UCSD-AML1 (cell line): ENCODE data around the gene ZNF730.
"Not testable (repeated sequence)": the region's sequence is repeated elsewhere in the genome, so short reads cannot be mapped to it uniquely, and the experiment has no call there.

Source experiments
- DNase-seq: peaks from one replicate; lab custom pipeline; 2025; ENCODE audit not compliant: unreplicated experiment; lab: John Stamatoyannopoulos, UW

Gene ZNF730

DNA sequence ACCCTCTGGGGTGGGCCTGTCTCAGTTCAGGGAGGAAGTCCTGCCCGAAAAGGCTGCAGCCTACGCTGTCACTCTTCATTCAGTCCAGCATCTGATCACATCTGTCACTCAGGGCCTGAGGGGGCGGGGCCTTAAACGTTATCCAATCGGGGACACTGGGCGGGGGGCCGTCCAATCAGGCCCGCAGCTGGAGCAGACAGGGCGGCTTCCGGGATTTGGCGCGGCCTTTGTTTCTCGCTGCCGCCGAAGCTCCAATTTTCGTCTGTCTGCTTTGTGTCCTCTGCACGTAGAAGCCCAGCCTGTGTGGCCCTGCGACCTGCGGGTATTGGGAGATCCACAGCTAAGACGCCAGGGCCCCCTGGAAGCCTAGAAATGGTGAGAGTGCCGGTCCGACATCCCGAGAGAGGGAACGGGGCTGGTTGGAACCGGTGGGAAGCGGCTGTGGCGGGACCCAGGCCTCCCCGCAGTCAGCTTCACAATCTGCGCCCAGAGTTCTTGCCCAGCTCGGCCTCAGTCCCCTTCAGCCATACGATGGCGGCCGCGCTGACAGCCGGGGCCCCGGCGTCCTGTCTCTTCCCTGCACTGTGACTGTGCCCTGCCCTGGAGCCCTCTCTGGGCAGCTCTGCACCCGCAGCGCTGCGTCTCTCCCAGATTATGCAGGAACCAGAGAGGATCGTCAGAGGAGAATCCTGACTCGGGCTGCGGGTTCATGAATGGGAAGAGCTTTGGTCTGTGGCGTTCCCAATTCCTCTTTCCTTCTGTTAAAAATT, at the start of gene ZNF730:
Gene ZNF730, plus strand, starts transcription at position 224 of the 770 bp plus-strand sequence. Its CDS starts 149 bp downstream, at position 373.
- no peak for DNase-seq

DNA sequence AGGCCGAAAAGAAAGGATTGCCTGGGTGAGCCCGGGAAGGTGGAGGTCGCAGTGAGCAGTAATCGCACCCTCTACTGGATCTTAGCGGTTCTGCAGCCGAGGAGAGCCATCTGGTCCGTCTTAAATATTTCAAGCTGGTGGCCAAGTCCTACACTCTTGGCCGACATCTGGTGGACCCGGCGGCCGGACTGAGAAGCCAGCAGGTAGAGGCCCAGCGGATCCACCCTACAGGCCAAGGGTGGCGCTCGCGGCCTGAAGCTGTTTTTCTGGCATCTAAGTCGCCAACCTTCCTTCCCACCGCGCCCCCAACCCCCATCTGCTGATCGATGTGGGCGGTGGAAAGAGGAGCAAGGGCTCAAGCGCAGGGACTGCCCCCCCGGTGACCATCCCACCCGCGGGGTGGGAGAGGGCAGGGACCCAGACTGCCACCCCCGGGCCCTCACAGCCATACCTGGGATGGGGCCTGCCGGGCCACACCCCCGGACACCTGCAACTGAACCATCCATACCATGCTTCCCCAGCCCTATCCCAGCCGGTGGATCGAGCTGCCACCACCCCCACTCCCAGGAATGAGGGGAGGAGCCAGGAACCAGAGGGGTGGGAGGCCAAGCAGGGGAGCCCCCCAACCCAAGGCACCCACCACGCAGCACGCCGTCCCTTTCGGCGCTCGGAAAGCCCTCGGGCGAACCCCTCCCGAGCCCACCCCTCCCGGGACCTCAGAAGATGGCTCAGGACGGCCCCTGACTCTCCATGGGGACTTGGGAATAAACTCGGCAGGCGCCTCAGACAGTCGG, 46.3 kb upstream of the ZNF730 start:
- DNase-seq, result no peak

DNA sequence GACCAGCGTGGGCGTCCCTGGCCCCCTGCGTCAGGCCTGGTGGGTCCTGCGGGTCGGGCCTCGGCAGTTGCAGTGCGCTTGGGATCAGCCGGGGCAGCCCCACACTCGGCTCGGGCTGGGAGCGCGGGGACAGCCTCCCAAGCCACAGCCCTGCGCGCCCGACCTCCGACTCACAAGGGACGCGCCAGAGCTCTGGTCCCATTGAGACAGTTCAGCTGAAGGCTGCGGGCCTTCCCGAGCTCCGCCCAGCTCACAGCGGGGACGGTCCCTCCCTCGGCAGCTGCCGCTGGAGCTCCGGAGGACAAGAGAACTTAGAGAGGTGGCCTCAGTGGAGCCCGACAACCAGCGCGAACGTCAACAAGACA, 45.7 kb upstream of the ZNF730 start:
- no peak for DNase-seq

DNA sequence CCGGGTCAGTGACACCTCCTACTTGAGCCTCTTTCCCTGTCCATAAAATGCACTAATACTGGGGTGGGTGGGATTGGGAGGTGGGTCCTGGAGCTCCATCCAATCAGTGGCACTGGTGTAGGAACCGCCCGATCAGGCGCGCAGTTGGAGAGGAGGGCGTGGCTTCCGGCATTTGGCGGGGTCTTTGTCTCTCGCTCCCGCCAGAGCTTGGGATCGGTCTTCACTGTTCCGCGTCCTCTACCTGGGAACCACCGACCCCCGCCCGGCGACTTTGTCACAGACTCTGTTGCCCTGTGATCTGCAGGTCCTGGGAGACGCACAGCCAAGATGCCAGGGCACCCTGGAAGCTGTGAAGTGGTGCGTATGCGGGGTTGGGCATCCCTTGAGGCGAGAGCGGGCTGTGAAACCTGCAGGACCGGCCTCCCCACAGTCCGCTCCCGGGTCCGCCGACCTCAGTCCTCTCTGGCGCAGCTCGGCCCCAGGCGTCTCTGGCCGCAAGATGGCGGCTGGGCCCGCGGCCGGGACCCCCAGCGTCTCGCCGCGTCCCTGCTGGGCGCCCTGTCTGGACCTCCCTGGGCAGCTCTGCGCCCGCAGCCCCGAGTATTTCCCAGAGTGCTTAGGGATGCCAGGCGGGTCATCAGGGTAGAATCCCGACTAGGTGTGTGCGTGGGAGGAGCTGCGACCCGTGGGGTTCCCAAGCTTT, 41.6 kb upstream of the ZNF730 start:
- DNase-seq, result no peak

DNA sequence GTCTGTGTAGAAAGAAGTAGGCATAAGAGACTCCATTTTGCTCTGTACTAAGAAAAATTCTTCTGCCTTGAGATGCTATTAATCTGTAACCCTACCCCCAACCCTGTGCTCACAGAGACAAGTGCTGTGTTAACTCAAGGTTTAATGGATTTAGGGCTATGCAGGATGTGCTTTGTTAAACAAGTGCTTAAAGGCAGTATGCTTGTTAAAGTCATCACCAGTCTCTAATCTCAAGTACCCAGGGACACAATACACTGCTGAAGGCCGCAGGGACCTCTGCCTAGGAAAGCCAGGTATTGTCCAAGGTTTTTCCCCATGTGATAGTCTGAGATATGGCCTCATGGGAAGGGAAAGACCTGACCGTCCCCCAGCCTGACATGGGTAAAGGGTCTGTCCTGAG, 39.0 kb upstream of the ZNF730 start:
- not testable (repeated sequence) for DNase-seq

GRCh38 chr19:23093832-23094231, 23.0 kb upstream of the ZNF730 start:
- no peak for DNase-seq

- DNase-seq, result no peak
Measured at GRCh38 chr19:23095418-23095817, 21.4 kb upstream of the ZNF730 start.

- DNase-seq, result no peak
Measured at GRCh38 chr19:23098286-23098685, 18.5 kb upstream of the ZNF730 start.

- DNase-seq, result no peak
Measured at GRCh38 chr19:23098988-23099387, 17.8 kb upstream of the ZNF730 start.

DNA sequence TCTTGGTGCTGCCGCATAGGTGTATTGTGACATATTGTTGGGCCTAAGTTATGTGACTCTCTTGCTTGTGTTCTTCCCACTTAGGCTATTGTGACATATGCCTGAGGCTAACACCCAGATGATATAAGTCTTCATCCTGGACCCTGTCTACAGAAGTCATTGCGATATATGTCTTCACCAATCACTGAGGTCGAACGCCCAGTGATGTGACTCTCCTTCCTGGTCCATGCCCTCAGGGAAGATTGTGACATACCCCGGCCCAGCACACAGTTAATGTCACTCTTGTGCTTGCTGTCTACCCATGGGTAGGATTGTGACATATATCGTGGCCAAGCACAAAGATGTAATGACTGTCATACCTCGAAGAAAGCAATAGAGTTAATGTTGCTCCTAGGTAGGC, 16.9 kb upstream of the ZNF730 start:
- no peak for DNase-seq

- DNase-seq, result no peak
Measured at GRCh38 chr19:23101241-23101640, 15.6 kb upstream of the ZNF730 start.

- DNase-seq, result no peak
Measured at GRCh38 chr19:23118400-23118799, 1.6 kb downstream of the ZNF730 start.

DNA sequence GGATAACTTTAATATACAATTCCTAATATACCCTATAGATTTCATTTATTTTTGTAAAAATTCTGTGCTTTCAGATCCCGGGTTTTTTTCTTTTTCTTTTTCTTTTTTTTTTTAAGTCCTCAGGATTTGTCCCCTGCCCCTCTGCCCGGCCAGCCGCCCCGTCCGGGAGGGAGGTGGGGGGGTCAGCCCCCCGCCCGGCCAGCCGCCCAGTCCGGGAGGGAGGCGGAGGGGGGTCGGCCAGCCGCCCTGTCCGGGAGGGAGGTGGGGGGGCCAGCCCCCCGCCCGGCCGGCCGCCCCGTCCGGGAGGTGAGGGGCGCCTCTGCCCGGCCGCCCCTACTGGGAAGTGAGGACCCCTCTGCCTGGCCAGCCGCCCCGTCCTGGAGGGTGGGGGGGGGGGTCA, 17.4 kb downstream of the ZNF730 start:
- DNase-seq, result not testable (repeated sequence)

DNA sequence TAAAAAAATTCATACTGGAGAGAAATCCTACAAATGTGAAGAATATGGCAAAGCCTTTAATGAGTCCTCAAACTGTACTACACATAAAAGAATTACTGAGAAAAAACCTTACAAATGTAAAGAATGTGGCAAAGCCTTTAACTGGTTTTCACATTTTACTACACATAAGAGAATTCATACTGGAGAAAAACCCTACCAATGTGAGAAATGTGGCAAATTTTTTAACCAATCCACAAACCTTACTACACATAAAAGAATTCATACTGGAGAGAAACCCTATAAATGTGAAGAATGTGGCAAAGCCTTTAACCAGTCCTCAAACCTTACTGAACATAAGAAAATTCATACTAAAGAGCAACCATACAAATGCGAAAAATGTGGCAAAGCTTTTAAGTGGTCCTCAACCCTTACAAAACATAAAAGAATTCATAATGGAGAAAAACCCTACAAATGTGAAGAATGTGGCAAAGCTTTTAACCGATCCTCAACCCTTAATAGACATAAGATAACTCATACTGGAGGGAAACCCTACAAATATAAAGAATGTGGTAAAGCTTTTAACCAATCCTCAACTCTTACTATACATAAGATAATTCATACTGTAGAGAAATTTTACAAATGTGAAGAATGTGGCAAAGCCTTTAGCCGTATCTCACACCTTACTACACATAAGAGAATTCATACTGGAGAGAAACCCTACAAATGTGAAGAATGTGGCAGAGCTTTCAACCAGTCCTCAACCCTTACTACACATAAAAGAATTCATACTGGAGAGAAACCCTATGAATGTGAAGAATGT, 29.0 kb downstream of the ZNF730 start:
- no peak for DNase-seq

DNA sequence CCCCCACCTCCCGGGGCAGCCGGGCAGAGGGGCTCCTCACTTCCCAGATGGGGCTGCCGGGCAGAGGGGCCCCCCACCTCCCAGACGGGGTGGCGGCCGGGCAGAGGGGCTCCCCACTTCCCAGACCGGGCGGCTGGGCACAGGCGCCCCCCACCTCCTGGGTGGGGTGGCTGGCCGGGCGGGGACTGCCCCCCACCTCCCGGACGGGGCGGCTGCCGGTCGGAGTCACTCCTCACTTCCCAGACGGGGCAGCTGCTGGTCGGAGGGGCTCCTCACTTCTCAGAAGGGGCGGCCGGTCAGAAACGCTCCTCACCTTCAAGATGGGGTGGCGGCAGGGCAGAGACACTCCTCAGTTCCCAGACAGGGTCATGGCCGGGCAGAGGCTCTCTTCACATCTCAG, 43.9 kb downstream of the ZNF730 start:
- no peak for DNase-seq

DNA sequence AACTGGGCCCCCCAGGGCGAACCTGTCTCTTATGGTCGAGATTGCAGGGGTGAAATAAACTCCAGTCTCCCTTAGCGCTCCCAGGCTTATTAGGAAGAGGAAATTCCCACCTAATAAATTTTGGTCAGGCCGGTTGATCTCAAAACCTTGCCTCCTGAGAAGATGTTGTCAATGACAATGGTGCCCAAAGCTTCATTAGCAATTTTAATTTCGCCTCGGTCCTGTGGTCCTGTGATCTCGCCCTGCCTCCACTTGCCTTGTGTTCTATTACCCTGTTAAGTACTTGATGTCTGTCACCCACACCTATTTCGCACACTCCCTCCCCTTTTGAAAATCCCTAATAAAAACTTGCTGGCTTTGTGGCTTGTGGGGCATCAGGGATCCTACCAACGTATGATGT, 51.5 kb downstream of the ZNF730 start:
- not testable (repeated sequence) for DNase-seq

DNA sequence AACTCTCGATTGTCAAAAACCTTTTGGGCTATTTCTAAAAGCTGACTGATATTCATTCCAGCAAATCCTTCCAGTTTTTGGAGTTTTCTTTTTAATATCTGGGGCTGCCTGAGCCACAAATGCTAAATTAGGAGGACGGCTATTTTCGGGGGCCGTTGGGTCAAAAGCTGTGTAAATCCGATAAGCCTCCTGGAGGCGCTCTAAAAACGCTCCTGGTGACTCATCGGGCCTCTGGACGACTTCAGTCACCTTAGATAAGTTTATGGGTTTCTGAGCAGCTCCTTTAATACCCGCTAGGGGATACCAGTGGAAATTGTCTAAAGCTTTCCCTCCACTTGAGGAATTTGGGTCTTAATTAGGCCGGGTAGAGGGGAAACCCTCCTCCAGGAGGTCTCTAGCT, 66.4 kb downstream of the ZNF730 start:
- no peak for DNase-seq

GRCh38 chr19:23190341-23190740, 73.5 kb downstream of the ZNF730 start:
- no peak for DNase-seq
